GM12878 (cell line): ENCODE results near the gene CRB3. TPM values are rescaled to one million over a fixed set of nuclear protein-coding genes. Genes with fewer than 3 reads are reported as not detected.

Source experiments
- BHLHE40 ChIP-seq, 2 experiments: fragments of 450-650 bp in 1 of 2; IDR thresholded peaks; 2 replicates each; pipeline ENCODE4 v1.6.1; 2011 to 2017; ENCODE audit warnings: low read depth in 2 of 2, borderline replicate concordance in 1 of 2, improper control_type of control experiment in 1 of 2, low read length in 1 of 2, mild to moderate bottlenecking in 1 of 2
- BMI1 ChIP-seq: fragments of 450-650 bp; IDR thresholded peaks from 2 replicates; pipeline ENCODE4 v1.6.1; 2016; ENCODE audit warnings: mild to moderate bottlenecking, moderate library complexity, borderline replicate concordance
- CBX3 ChIP-seq: fragments of 200-600 bp; sonication (generic); IDR thresholded peaks from 2 replicates; pipeline ENCODE4 v1.6.1; 2016; ENCODE audit warnings: low read depth, borderline replicate concordance
- CHD2 ChIP-seq: IDR thresholded peaks from 2 replicates; pipeline ENCODE4 v1.6.1; 2011; ENCODE audit warnings: low read depth, low read length, improper control_type of control experiment, borderline replicate concordance
- DPF2 ChIP-seq: fragments of 450-650 bp; IDR thresholded peaks from 2 replicates; pipeline ENCODE4 v1.6.1; 2017; ENCODE audit warnings: mild to moderate bottlenecking
- GABPA ChIP-seq: IDR thresholded peaks from 2 replicates; pipeline ENCODE4 v1.6.1; 2014; ENCODE audit warnings: antibody characterized with exemption, low read depth, mild to moderate bottlenecking, inconsistent platforms
- GATAD2B ChIP-seq: fragments of 450-650 bp; conservative IDR thresholded peaks from 2 replicates; pipeline ENCODE4 v1.6.1; 2017; ENCODE audit warnings: low read depth, mild to moderate bottlenecking, moderate library complexity
- HCFC1 ChIP-seq: fragments of 150-350 bp; IDR thresholded peaks from 2 replicates; pipeline ENCODE4 v1.6.1; 2014; ENCODE audit warnings: low read length
- IKZF1 ChIP-seq: fragments of 450-650 bp; conservative IDR thresholded peaks from 2 replicates; pipeline ENCODE4 v1.6.1; 2017; ENCODE audit warnings: antibody characterized with exemption, mild to moderate bottlenecking
- JUNB ChIP-seq: IDR thresholded peaks from 2 replicates; pipeline ENCODE4 v1.6.1; 2016; ENCODE audit warnings: antibody characterized with exemption, mild to moderate bottlenecking
- MEF2A ChIP-seq: IDR thresholded peaks from 2 replicates; pipeline ENCODE4 v1.6.1; 2011; ENCODE audit warnings: low read depth, mild to moderate bottlenecking, low read length, moderate library complexity; ENCODE audit not compliant: insufficient read depth
- NRF1 ChIP-seq: conservative IDR thresholded peaks from 2 replicates; pipeline ENCODE4 v1.6.1; 2011; ENCODE audit warnings: mild to moderate bottlenecking, low read depth, low read length, improper control_type of control experiment
- PML ChIP-seq: IDR thresholded peaks from 2 replicates; pipeline ENCODE4 v1.6.1; 2012; ENCODE audit warnings: low read length, inconsistent platforms
- POLR2AphosphoS5 ChIP-seq: IDR thresholded peaks from 2 replicates; pipeline ENCODE4 v1.6.1; 2011; ENCODE audit warnings: mild to moderate bottlenecking, low read length, inconsistent platforms
- RAD21 ChIP-seq: IDR thresholded peaks from 2 replicates; pipeline ENCODE4 v1.6.1; 2011; ENCODE audit warnings: mild to moderate bottlenecking, low read depth, low read length, moderate library complexity; ENCODE audit not compliant: insufficient read depth
- RB1 ChIP-seq: fragments of 450-650 bp; formaldehyde crosslinking; IDR thresholded peaks from 2 replicates; pipeline ENCODE4 v1.6.1; 2017; ENCODE audit warnings: mild to moderate bottlenecking, borderline replicate concordance
- SIN3A ChIP-seq: IDR thresholded peaks from 2 replicates; pipeline ENCODE4 v1.6.1; 2012; ENCODE audit warnings: low read depth, low read length, improper control_type of control experiment
- SIX5 ChIP-seq: IDR thresholded peaks from 2 replicates; pipeline ENCODE4 v1.6.1; 2011; ENCODE audit warnings: mild to moderate bottlenecking, low read depth, low read length, moderate library complexity; ENCODE audit not compliant: severe bottlenecking
- YY1 ChIP-seq: IDR thresholded peaks from 2 replicates; pipeline ENCODE4 v1.6.1; 2011; ENCODE audit warnings: low read depth, mild to moderate bottlenecking, low read length
- ZNF217 ChIP-seq: fragments of 450-650 bp; IDR thresholded peaks from 2 replicates; pipeline ENCODE4 v1.6.1; 2017; ENCODE audit warnings: antibody characterized with exemption, mild to moderate bottlenecking
- ZNF384 ChIP-seq: IDR thresholded peaks from 2 replicates; pipeline ENCODE4 v1.6.1; 2012; ENCODE audit warnings: low read depth, mild to moderate bottlenecking, low read length, improper control_type of control experiment, borderline replicate concordance
- polyA plus RNA-seq, 11 experiments: library from polyadenylated mRNA; depleted of rRNA in 4 of 11; unstranded in 6 of 11; stranded (reverse) in 5 of 11; fragments of >200 nt; fragmentation: Nextera tagmentation in 4 of 11; fragmentation: Illumina TruSeq in 1 of 11; extraction: Ambion mirVana in 4 of 11; extraction: Trizol in 1 of 11; gene quantifications; 1 replicate in 1 of 11; 2 replicates in 10 of 11; pipeline versions ENCODE4 v1.2.1 to v1.2.3, GENCODE V29; 2011 to 2016; ENCODE audit warnings: inconsistent platforms in 2 of 11, missing spikeins in 2 of 11, low read depth in 1 of 11
- total RNA-seq, 4 experiments: library from RNA; depleted of rRNA in 3 of 4; stranded (reverse); fragments of >200 nt in 3 of 4; fragmentation: Illumina TruSeq in 1 of 4; extraction: Trizol in 1 of 4; gene quantifications; 2 replicates each; pipeline versions ENCODE4 v1.2.1 to v1.2.3, GENCODE V29; 2013 to 2021
- TF ChIP-seq, protein P1 (sequence below): fragments of 450-650 bp; IDR thresholded peaks from 2 replicates; pipeline ENCODE4 v1.6.1; 2014; ENCODE audit warnings: mild to moderate bottlenecking
- TF ChIP-seq, protein P2 (sequence below): fragments of 450-650 bp; IDR thresholded peaks from 2 replicates; pipeline ENCODE4 v1.6.1; 2017; ENCODE audit warnings: mild to moderate bottlenecking, moderate library complexity
- TF ChIP-seq, protein P3 (sequence below): fragments of 450-650 bp; IDR thresholded peaks from 2 replicates; pipeline ENCODE4 v1.6.1; 2017; ENCODE audit warnings: mild to moderate bottlenecking, low read depth, inconsistent platforms; ENCODE audit not compliant: poor library complexity, severe bottlenecking

The CRB3 gene
- total and polyA plus RNA-seq, 10 of the 15 experiments (the other 5 are each of a cell fraction or from before 2014, with no cell fraction given): 0.11 to 1.9 (median 0.98) TPM; not detected in 1

DNA sequence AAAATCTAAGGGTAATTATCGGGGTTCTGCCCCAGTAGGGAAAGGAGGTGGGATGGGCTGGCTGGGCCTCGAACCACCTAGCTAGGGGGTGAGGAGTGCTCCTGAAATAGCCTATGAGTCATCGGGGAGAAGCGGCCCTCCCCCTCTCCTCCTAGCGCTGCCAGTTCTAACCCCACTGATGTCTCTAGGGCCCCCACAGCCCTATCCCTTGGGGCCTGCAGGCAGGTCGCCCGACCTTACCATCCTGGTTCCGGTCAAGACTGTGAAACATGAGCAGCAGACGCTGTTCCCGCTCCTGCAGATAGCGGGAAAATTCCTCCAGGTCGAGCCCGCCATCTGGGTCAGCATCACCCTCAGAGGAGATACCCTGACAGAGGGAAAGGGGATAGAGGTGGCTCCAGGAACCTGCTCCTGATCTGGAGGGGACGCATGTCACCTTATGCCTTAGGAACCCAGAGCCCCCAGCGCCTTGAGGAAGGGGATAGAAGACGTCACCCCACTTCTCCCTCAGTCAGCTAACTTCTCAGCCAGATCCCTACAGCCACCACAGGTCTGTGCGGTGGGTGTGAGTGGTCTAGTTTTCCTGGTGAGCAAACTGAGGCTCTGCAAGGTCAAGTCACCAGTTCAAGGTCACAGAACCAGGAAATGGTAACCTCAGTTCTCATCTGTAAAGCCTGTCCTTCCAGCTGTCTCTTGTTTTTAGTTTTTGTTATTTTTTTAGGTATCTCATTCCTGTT is 5.9 kb upstream of the CRB3 start (continued):
- TF ChIP-seq YY1 (no peak), RB1 (peak; percentile 68; the same call in 1 of the 2 replicates), BMI1 (no peak), PML (no peak), HCFC1 (no peak), GABPA (no peak), CBX3 (no peak), SIX5 (no peak), POLR2AphosphoS5 (no peak), ZNF217 (no peak), JUNB (peak; percentile 58; the same call in 1 of the 2 replicates), IKZF1 (peak; percentile 68), BHLHE40 (IDR thresholded peaks at IDR 0.05; ENCODE audit: borderline replicate concordance in 1 of 2, low read depth in 2 of 2, low read length in 1 of 2) (peak in 1 of 2 experiments; percentile 30; a peak in 1 of 4 replicates), GATAD2B (0 out of 2 replicates have a peak, but pooled peaks have one; percentile 56), ZNF384 (no peak), NRF1 (no peak), DPF2 (peak; percentile 54; the same call in 1 of the 2 replicates), MEF2A (peak; percentile 96), CHD2 (no peak), SIN3A (no peak), RAD21 (no peak)
- TF ChIP-seq, protein P1, sequence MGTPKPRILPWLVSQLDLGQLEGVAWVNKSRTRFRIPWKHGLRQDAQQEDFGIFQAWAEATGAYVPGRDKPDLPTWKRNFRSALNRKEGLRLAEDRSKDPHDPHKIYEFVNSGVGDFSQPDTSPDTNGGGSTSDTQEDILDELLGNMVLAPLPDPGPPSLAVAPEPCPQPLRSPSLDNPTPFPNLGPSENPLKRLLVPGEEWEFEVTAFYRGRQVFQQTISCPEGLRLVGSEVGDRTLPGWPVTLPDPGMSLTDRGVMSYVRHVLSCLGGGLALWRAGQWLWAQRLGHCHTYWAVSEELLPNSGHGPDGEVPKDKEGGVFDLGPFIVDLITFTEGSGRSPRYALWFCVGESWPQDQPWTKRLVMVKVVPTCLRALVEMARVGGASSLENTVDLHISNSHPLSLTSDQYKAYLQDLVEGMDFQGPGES: no peak
- TF ChIP-seq, protein P2, sequence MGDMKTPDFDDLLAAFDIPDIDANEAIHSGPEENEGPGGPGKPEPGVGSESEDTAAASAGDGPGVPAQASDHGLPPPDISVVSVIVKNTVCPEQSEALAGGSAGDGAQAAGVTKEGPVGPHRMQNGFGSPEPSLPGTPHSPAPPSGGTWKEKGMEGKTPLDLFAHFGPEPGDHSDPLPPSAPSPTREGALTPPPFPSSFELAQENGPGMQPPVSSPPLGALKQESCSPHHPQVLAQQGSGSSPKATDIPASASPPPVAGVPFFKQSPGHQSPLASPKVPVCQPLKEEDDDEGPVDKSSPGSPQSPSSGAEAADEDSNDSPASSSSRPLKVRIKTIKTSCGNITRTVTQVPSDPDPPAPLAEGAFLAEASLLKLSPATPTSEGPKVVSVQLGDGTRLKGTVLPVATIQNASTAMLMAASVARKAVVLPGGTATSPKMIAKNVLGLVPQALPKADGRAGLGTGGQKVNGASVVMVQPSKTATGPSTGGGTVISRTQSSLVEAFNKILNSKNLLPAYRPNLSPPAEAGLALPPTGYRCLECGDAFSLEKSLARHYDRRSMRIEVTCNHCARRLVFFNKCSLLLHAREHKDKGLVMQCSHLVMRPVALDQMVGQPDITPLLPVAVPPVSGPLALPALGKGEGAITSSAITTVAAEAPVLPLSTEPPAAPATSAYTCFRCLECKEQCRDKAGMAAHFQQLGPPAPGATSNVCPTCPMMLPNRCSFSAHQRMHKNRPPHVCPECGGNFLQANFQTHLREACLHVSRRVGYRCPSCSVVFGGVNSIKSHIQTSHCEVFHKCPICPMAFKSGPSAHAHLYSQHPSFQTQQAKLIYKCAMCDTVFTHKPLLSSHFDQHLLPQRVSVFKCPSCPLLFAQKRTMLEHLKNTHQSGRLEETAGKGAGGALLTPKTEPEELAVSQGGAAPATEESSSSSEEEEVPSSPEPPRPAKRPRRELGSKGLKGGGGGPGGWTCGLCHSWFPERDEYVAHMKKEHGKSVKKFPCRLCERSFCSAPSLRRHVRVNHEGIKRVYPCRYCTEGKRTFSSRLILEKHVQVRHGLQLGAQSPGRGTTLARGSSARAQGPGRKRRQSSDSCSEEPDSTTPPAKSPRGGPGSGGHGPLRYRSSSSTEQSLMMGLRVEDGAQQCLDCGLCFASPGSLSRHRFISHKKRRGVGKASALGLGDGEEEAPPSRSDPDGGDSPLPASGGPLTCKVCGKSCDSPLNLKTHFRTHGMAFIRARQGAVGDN: no peak
- TF ChIP-seq, protein P3, sequence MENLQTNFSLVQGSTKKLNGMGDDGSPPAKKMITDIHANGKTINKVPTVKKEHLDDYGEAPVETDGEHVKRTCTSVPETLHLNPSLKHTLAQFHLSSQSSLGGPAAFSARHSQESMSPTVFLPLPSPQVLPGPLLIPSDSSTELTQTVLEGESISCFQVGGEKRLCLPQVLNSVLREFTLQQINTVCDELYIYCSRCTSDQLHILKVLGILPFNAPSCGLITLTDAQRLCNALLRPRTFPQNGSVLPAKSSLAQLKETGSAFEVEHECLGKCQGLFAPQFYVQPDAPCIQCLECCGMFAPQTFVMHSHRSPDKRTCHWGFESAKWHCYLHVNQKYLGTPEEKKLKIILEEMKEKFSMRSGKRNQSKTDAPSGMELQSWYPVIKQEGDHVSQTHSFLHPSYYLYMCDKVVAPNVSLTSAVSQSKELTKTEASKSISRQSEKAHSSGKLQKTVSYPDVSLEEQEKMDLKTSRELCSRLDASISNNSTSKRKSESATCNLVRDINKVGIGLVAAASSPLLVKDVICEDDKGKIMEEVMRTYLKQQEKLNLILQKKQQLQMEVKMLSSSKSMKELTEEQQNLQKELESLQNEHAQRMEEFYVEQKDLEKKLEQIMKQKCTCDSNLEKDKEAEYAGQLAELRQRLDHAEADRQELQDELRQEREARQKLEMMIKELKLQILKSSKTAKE: no peak
